Tibial nerve (tissue), 4 donors: ENCODE measurements around the gene JADE3.

Experiments used
- EP300 ChIP-seq, 2 donors: sonication (generic); formaldehyde crosslinking; IDR thresholded peaks; one replicate each; pipeline ENCODE4 v1.6.1; 2017; ENCODE audit warnings: antibody characterized with exemption in 2 of 2, mild to moderate bottlenecking in 1 of 2
- TF ChIP-seq, protein P1 (sequence below), 5 experiments: fragments of 200-600 bp in 3 of 5; fragments of 450-650 bp in 2 of 5; sonication (generic) in 3 of 5; IDR thresholded peaks; one replicate each; pipeline ENCODE4 v1.5.1; 2016 to 2019; ENCODE audit warnings: antibody characterized with exemption in 5 of 5, mild to moderate bottlenecking in 3 of 5, moderate library complexity in 2 of 5

DNA sequence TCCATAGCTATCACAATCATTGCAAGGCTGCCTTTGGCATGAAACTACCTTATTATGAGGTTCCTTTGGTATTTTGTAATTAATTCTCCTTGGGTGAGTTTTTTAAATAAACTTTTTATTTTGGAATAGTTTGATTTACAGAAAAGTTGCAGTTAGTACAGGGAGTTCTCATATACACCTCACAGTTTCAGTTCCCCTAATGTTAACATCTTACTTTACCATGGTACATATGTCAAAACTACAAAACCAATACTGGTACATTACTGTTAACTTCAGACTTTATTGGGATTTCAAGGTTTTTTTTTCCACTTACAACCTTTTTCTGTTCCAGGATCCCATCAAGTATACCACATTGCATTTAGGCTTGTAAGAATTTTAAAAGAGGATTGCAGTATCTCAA, 114.0 kb downstream of the JADE3 start:
- TF ChIP-seq, protein P1, sequence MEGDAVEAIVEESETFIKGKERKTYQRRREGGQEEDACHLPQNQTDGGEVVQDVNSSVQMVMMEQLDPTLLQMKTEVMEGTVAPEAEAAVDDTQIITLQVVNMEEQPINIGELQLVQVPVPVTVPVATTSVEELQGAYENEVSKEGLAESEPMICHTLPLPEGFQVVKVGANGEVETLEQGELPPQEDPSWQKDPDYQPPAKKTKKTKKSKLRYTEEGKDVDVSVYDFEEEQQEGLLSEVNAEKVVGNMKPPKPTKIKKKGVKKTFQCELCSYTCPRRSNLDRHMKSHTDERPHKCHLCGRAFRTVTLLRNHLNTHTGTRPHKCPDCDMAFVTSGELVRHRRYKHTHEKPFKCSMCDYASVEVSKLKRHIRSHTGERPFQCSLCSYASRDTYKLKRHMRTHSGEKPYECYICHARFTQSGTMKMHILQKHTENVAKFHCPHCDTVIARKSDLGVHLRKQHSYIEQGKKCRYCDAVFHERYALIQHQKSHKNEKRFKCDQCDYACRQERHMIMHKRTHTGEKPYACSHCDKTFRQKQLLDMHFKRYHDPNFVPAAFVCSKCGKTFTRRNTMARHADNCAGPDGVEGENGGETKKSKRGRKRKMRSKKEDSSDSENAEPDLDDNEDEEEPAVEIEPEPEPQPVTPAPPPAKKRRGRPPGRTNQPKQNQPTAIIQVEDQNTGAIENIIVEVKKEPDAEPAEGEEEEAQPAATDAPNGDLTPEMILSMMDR (IDR thresholded peaks at IDR 0.05): no peak
- no peak for TF ChIP-seq EP300 (IDR thresholded peaks at IDR 0.05)
